ENCODE data around the gene NCAPG2.
"Not testable (repeated sequence)": the region's sequence is repeated elsewhere in the genome, so short reads cannot be mapped to it uniquely, and the experiment has no call there.

The NCAPG2 gene

GRCh38 chr7:158633055-158633956 lies 71.3 kb downstream of the NCAPG2 start:
- in situ Hi-C loops (cut with HindIII; ENCODE audit: low sequenced_read_pairs), result no loop called here
- no peak for TF ChIP-seq CTCF (IDR thresholded peaks at IDR 0.05; ENCODE audit: low read depth, low read length, missing control alignments)
- no peak overlapping the region for H3K4me3 ChIP-seq (ENCODE audit: low read depth, low read length)
- no peak for DNase-seq (ENCODE audit: low read depth)

- DNase-seq (ENCODE audit: low read depth), result no peak
- no peak overlapping the region for H3K4me3 ChIP-seq (ENCODE audit: low read depth, low read length)
- in situ Hi-C loops (cut with HindIII; ENCODE audit: low sequenced_read_pairs), result no loop called here
- TF ChIP-seq CTCF (IDR thresholded peaks at IDR 0.05; ENCODE audit: low read depth, low read length, missing control alignments), result no peak
Measured at GRCh38 chr7:158631574-158632195, 72.9 kb downstream of the NCAPG2 start.

- DNase-seq (ENCODE audit: low read depth); H3K4me3 ChIP-seq (ENCODE audit: low read depth, low read length); in situ Hi-C loops (cut with HindIII; ENCODE audit: low sequenced_read_pairs): not testable (repeated sequence)
Measured at GRCh38 chr7:158626289-158626688, 78.3 kb downstream of the NCAPG2 start.

- no peak overlapping the region for H3K4me3 ChIP-seq (ENCODE audit: low read depth, low read length)
- in situ Hi-C loops (cut with HindIII; ENCODE audit: low sequenced_read_pairs), result no loop called here
- no peak for DNase-seq (ENCODE audit: low read depth)
- no peak for TF ChIP-seq CTCF (IDR thresholded peaks at IDR 0.05; ENCODE audit: low read depth, low read length, missing control alignments)
Measured at GRCh38 chr7:158623241-158623640, 81.4 kb downstream of the NCAPG2 start.

- H3K4me3 ChIP-seq (ENCODE audit: low read depth, low read length), result no peak overlapping the region
- DNase-seq (ENCODE audit: low read depth), result no peak
- in situ Hi-C loops (cut with HindIII; ENCODE audit: low sequenced_read_pairs), result no loop called here
- TF ChIP-seq CTCF (IDR thresholded peaks at IDR 0.05; ENCODE audit: low read depth, low read length, missing control alignments), result no peak
Measured at GRCh38 chr7:158620839-158621441, 83.7 kb downstream of the NCAPG2 start.

GRCh38 chr7:158620418-158620817 lies 84.2 kb downstream of the NCAPG2 start:
- no peak for DNase-seq (ENCODE audit: low read depth)
- in situ Hi-C loops (cut with HindIII; ENCODE audit: low sequenced_read_pairs), result no loop called here
- no peak overlapping the region for H3K4me3 ChIP-seq (ENCODE audit: low read depth, low read length)
- no peak for TF ChIP-seq CTCF (IDR thresholded peaks at IDR 0.05; ENCODE audit: low read depth, low read length, missing control alignments)

- in situ Hi-C loops (cut with HindIII; ENCODE audit: low sequenced_read_pairs), result no loop called here
- no peak overlapping the region for H3K4me3 ChIP-seq (ENCODE audit: low read depth, low read length)
- no peak for TF ChIP-seq CTCF (IDR thresholded peaks at IDR 0.05; ENCODE audit: low read depth, low read length, missing control alignments)
- DNase-seq (ENCODE audit: low read depth), result no peak
Measured at GRCh38 chr7:158618745-158619140, 85.9 kb downstream of the NCAPG2 start.

Data from astrocyte of the cerebellum (primary cell).